Measurements from ENCODE around the gene GABBR1. TPM values are rescaled to one million over a fixed set of nuclear protein-coding genes. Genes with fewer than 3 reads are reported as not detected.

The GABBR1 gene
- total RNA-seq, 1 donor from 2014 or later, result 19.3 TPM

GRCh38 chr6:29524444-29525310 is 108.3 kb downstream of the GABBR1 start:
- Histone ChIP-seq H3K4me1 (no peaks in the 10 kb centered on the region), H3K27ac (replicated peaks) (no peak overlapping the region), H3K36me3 (no peaks in the 10 kb centered on the region), H3K4me3 (no peak overlapping the region), H3K9me3 (replicated peaks) (no peaks in the 10 kb centered on the region), H3K27me3 (ENCODE audit: low read depth) (peaks cover 17% of the 10 kb centered on the region)
- DNase-seq, result no peak
- intact Hi-C loops (cut with micrococcal nuclease), result no loop called here
- TF ChIP-seq CTCF (IDR thresholded peaks at IDR 0.05; ENCODE audit: borderline replicate concordance), result no peak

GRCh38 chr6:29524044-29524443 is 108.9 kb downstream of the GABBR1 start:
- intact Hi-C loops (cut with micrococcal nuclease), result no loop called here

GRCh38 chr6:29522227-29522626 is 110.8 kb downstream of the GABBR1 start:
- TF ChIP-seq CTCF (IDR thresholded peaks at IDR 0.05; ENCODE audit: borderline replicate concordance), result no peak
- no peaks in the 10 kb centered on the region for H3K4me1 ChIP-seq
- peaks cover 21% of the 10 kb centered on the region for H3K27me3 ChIP-seq (ENCODE audit: low read depth)
- H3K4me3 ChIP-seq, result no peak overlapping the region
- H3K27ac ChIP-seq (replicated peaks), result no peak overlapping the region
- no peak for DNase-seq
- no peaks in the 10 kb centered on the region for H3K36me3 ChIP-seq
- no peaks in the 10 kb centered on the region for H3K9me3 ChIP-seq (replicated peaks)
- intact Hi-C loops (cut with micrococcal nuclease), result no loop called here

More at GRCh38 chr6:29524044-29524443, 108.9 kb downstream of the GABBR1 start:
- Histone ChIP-seq H3K4me3 (no peak overlapping the region), H3K27ac (replicated peaks) (no peak overlapping the region), H3K27me3 (ENCODE audit: low read depth) (peaks cover 21% of the 10 kb centered on the region), H3K36me3 (no peaks in the 10 kb centered on the region), H3K4me1 (no peaks in the 10 kb centered on the region), H3K9me3 (replicated peaks) (no peaks in the 10 kb centered on the region)
- no peak for TF ChIP-seq CTCF (IDR thresholded peaks at IDR 0.05; ENCODE audit: borderline replicate concordance)
- DNase-seq, result no peak

GRCh38 chr6:29521006-29521680 is 111.8 kb downstream of the GABBR1 start:
- no peak for TF ChIP-seq CTCF (IDR thresholded peaks at IDR 0.05; ENCODE audit: borderline replicate concordance)
- Histone ChIP-seq H3K27me3 (ENCODE audit: low read depth) (peaks cover 16% of the 10 kb centered on the region), H3K27ac (replicated peaks) (no peak overlapping the region), H3K36me3 (no peaks in the 10 kb centered on the region), H3K4me1 (no peaks in the 10 kb centered on the region), H3K4me3 (no peak overlapping the region), H3K9me3 (replicated peaks) (no peaks in the 10 kb centered on the region)
- intact Hi-C loops (cut with micrococcal nuclease), result no loop called here
- DNase-seq, result no peak

GRCh38 chr6:29520232-29520631 is 112.8 kb downstream of the GABBR1 start:
- intact Hi-C loops (cut with micrococcal nuclease), result no loop called here
- Histone ChIP-seq H3K4me1 (no peaks in the 10 kb centered on the region), H3K4me3 (no peak overlapping the region), H3K9me3 (replicated peaks) (no peaks in the 10 kb centered on the region), H3K27me3 (ENCODE audit: low read depth) (peaks cover 12% of the 10 kb centered on the region), H3K36me3 (no peaks in the 10 kb centered on the region), H3K27ac (replicated peaks) (no peak overlapping the region)
- no peak for DNase-seq
- no peak for TF ChIP-seq CTCF (IDR thresholded peaks at IDR 0.05; ENCODE audit: borderline replicate concordance)
